Hepatocyte (in vitro differentiated cells): Measurements from ENCODE around the gene ARHGAP18. TPM values are rescaled to one million over a fixed set of nuclear protein-coding genes. Genes with fewer than 3 reads are reported as not detected.

ENCODE experiments used
- DNase-seq: peaks from one replicate; pipeline ENCODE4 v3.0.0-alpha.2; 2016; ENCODE audit warnings: low spot score
- H2AFZ ChIP-seq: fragments of 200-600 bp; sonication (generic); 2 replicates; pipeline ENCODE4 v1.6.0; 2016; ENCODE audit warnings: antibody characterized with exemption, mild to moderate bottlenecking
- H3K27ac ChIP-seq: fragments of 200-600 bp; sonication (generic); 2 replicates; pipeline ENCODE4 v1.5.1; 2016; ENCODE audit warnings: mild to moderate bottlenecking
- H3K27me3 ChIP-seq: fragments of 200-600 bp; sonication (generic); 2 replicates; pipeline ENCODE4 v1.6.1; 2016
- H3K36me3 ChIP-seq: fragments of 200-600 bp; sonication (generic); replicated peaks from 2 replicates; pipeline ENCODE4 v1.5.1; 2016; ENCODE audit warnings: low read depth; ENCODE audit not compliant: insufficient read depth
- H3K4me1 ChIP-seq: fragments of 200-600 bp; sonication (generic); 2 replicates; pipeline ENCODE4 v1.5.1; 2016; ENCODE audit warnings: mild to moderate bottlenecking, moderate library complexity; ENCODE audit not compliant: insufficient read depth
- H3K4me2 ChIP-seq: fragments of 200-600 bp; sonication (generic); 2 replicates; pipeline ENCODE4 v1.6.0; 2016
- H3K4me3 ChIP-seq: fragments of 200-600 bp; sonication (generic); 2 replicates; pipeline ENCODE4 v1.5.1; 2016; ENCODE audit warnings: mild to moderate bottlenecking
- H3K79me2 ChIP-seq: fragments of 200-600 bp; sonication (generic); 2 replicates; pipeline ENCODE4 v1.6.0; 2017; ENCODE audit warnings: mild to moderate bottlenecking
- H3K9me2 ChIP-seq: fragments of 200-600 bp; sonication (generic); replicated peaks from 2 replicates; pipeline ENCODE4 v1.6.0; 2017; ENCODE audit warnings: mild to moderate bottlenecking; ENCODE audit not compliant: insufficient read depth
- H3K9me3 ChIP-seq: fragments of 200-600 bp; sonication (generic); 2 replicates; pipeline ENCODE4 v1.5.1; 2016; ENCODE audit warnings: low read depth, mild to moderate bottlenecking
- H4K20me1 ChIP-seq: fragments of 200-600 bp; sonication (generic); 2 replicates; pipeline ENCODE4 v1.6.0; 2016; ENCODE audit warnings: mild to moderate bottlenecking; ENCODE audit not compliant: insufficient read depth, poor library complexity, severe bottlenecking
- EZH2 ChIP-seq: fragments of 200-600 bp; sonication (generic); IDR thresholded peaks from 2 replicates; pipeline ENCODE4 v1.6.1; 2016; ENCODE audit warnings: antibody characterized with exemption, mild to moderate bottlenecking, borderline replicate concordance
- EZH2phosphoT487 ChIP-seq: fragments of 200-600 bp; sonication (generic); IDR thresholded peaks from one replicate; pipeline ENCODE4 v1.6.1; 2018; ENCODE audit warnings: antibody characterized with exemption, mild to moderate bottlenecking, low read depth, moderate library complexity; ENCODE audit not compliant: unreplicated experiment, severe bottlenecking
- WGBS: methylation state at CpG from one replicate; pipeline ENCODE4 v1.1.6; 2016; ENCODE audit warnings: low lambda C conversion rate; ENCODE audit errors: missing lambda C conversion rate; 5-methylcytosine and 5-hydroxymethylcytosine counted together
- polyA plus RNA-seq: library from polyadenylated mRNA; unstranded; fragments of >200 nt; fragmentation: Nextera tagmentation; extraction: Ambion mirVana; gene quantifications from 2 replicates; pipeline ENCODE4 v1.2.1, GENCODE V29; 2016
- total RNA-seq: library from RNA; depleted of rRNA; stranded (reverse); fragments of >200 nt; gene quantifications from 2 replicates; pipeline ENCODE4 v1.2.3, GENCODE V29; 2014
- TF ChIP-seq, protein P1 (sequence below): fragments of 200-600 bp; sonication (generic); IDR thresholded peaks from 2 replicates; pipeline ENCODE4 v1.5.1; 2016; ENCODE audit warnings: antibody characterized with exemption, mild to moderate bottlenecking; ENCODE audit not compliant: poor library complexity

The ARHGAP18 gene
- total and polyA plus RNA-seq, 2 experiments from 2014 or later = 14.7 to 34.8 TPM

DNA sequence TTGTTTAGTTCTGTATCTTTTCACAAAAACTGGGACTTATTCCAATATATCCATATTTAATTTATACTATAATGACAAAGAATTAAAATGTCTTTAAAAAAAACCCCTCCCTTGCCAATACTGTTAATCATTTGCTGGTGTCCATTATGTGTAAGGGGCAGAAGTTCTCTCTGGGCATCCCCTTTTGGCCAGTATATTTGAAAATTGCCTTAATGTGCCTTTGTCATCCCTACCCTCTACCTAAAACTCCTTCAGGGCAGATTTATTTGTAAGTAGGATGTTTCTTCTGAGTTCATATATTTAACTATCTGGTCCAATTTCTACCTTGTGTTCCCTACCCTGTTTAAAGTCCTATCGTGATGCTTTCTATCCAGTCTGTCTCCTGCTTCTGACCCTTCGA lies 62.9 kb downstream of the ARHGAP18 start:
- H3K4me3 ChIP-seq = no peak overlapping the region
- no peak for DNase-seq
- peak overlapping the region; percentile 60 for H3K27ac ChIP-seq
- WGBS = 80% methylated on average over 2 of the region's 2 CpGs
- H3K79me2 ChIP-seq = peaks cover 19% of the 10 kb centered on the region
- H3K27me3 ChIP-seq = no peaks in the 10 kb centered on the region
- peak overlapping the region; percentile 16 for H2AFZ ChIP-seq
- no peaks in the 10 kb centered on the region for H3K9me3 ChIP-seq
- peaks cover 39% of the 10 kb centered on the region for H3K4me1 ChIP-seq
- no peaks in the 10 kb centered on the region for H3K9me2 ChIP-seq
- TF ChIP-seq EZH2 (no peak), EZH2phosphoT487 (no peak)
- TF ChIP-seq, protein P1, sequence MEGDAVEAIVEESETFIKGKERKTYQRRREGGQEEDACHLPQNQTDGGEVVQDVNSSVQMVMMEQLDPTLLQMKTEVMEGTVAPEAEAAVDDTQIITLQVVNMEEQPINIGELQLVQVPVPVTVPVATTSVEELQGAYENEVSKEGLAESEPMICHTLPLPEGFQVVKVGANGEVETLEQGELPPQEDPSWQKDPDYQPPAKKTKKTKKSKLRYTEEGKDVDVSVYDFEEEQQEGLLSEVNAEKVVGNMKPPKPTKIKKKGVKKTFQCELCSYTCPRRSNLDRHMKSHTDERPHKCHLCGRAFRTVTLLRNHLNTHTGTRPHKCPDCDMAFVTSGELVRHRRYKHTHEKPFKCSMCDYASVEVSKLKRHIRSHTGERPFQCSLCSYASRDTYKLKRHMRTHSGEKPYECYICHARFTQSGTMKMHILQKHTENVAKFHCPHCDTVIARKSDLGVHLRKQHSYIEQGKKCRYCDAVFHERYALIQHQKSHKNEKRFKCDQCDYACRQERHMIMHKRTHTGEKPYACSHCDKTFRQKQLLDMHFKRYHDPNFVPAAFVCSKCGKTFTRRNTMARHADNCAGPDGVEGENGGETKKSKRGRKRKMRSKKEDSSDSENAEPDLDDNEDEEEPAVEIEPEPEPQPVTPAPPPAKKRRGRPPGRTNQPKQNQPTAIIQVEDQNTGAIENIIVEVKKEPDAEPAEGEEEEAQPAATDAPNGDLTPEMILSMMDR = no peak
- H3K36me3 ChIP-seq = no peaks in the 10 kb centered on the region
- no peaks in the 10 kb centered on the region for H4K20me1 ChIP-seq
- H3K4me2 ChIP-seq = peak overlapping the region; percentile 64

DNA sequence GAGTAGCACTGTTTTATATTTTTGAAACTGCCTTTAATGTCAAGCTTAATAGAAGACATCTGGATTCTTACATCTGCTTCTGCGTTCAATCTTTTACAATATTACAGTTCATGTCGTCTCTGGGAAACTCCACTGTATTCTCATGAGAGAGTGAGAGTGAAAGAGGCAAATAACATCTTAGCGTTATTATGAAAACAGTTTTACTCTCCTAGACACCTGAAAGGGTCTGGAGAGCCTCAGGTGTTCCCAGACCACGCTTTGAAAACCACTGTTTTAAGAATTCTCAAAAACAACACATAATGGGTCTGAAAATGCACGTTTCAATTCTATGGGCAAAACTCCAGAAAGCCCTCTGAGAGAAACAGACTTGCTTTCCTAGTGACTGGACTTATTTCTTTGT lies 63.3 kb downstream of the ARHGAP18 start:
- no peaks in the 10 kb centered on the region for H3K36me3 ChIP-seq
- no peaks in the 10 kb centered on the region for H3K9me2 ChIP-seq
- WGBS = 49% methylated on average over 5 of the region's 5 CpGs
- H3K27ac ChIP-seq = peak overlapping the region; percentile 60
- peak overlapping the region; percentile 64 for H3K4me2 ChIP-seq
- no peak for DNase-seq
- H3K27me3 ChIP-seq = no peaks in the 10 kb centered on the region
- H3K79me2 ChIP-seq = peaks cover 20% of the 10 kb centered on the region
- no peaks in the 10 kb centered on the region for H4K20me1 ChIP-seq
- no peak overlapping the region for H3K4me3 ChIP-seq
- H2AFZ ChIP-seq = peak overlapping the region; percentile 16
- no peaks in the 10 kb centered on the region for H3K9me3 ChIP-seq
- H3K4me1 ChIP-seq = peaks cover 42% of the 10 kb centered on the region
- TF ChIP-seq EZH2phosphoT487 = no peak

- H2AFZ ChIP-seq = no peak overlapping the region
These were observed 64.0 kb downstream of the ARHGAP18 start for GRCh38 chr6:129645830-129646579.

More at GRCh38 chr6:129645830-129646579, 64.0 kb downstream of the ARHGAP18 start:
- H3K27ac ChIP-seq = peak overlapping the region; percentile 61
- no peak overlapping the region for H3K4me3 ChIP-seq
- peaks cover 21% of the 10 kb centered on the region for H3K79me2 ChIP-seq
- no peaks in the 10 kb centered on the region for H3K27me3 ChIP-seq
- H3K4me1 ChIP-seq = peaks cover 44% of the 10 kb centered on the region
- no peaks in the 10 kb centered on the region for H4K20me1 ChIP-seq
- no peaks in the 10 kb centered on the region for H3K36me3 ChIP-seq
- TF ChIP-seq, protein P1 = no peak
- TF ChIP-seq EZH2 (no peak), EZH2phosphoT487 (no peak)
- no peak for DNase-seq
- WGBS = 59% methylated on average over 3 of the region's 3 CpGs
- H3K9me2 ChIP-seq = no peaks in the 10 kb centered on the region
- no peaks in the 10 kb centered on the region for H3K9me3 ChIP-seq
- peak overlapping the region; percentile 64 for H3K4me2 ChIP-seq
